K562 (cell line): ENCODE data around the gene DLK2. TPM values are rescaled to one million over a fixed set of nuclear protein-coding genes. Genes with fewer than 3 reads are reported as not detected.

Experiments
- ARID2 ChIP-seq: fragments of 450-650 bp; IDR thresholded peaks from 2 replicates; pipeline ENCODE4 v1.6.1; 2017; ENCODE audit warnings: antibody characterized with exemption, mild to moderate bottlenecking
- ATF7 ChIP-seq: fragments of 450-650 bp; IDR thresholded peaks from 2 replicates; pipeline ENCODE4 v1.7.1; 2014; ENCODE audit warnings: mild to moderate bottlenecking, moderate library complexity
- CREM ChIP-seq: IDR thresholded peaks from 2 replicates; pipeline ENCODE4 v1.6.1; 2014; ENCODE audit warnings: antibody characterized with exemption, low read depth
- FOXA1 ChIP-seq: fragments of 450-650 bp; IDR thresholded peaks from 2 replicates; pipeline ENCODE4 v1.6.1; 2016; ENCODE audit warnings: mild to moderate bottlenecking, borderline replicate concordance
- JUND ChIP-seq, 2 experiments: IDR thresholded peaks; 2 replicates in 1 of 2; 3 replicates in 1 of 2; pipeline ENCODE4 v1.6.1; 2011; ENCODE audit warnings: borderline replicate concordance in 2 of 2, low read depth in 2 of 2, low read length in 2 of 2, improper control_type of control experiment in 1 of 2, missing biosample characterization in 1 of 2, missing genetic modification characterization in 1 of 2, missing genetic modification reagents in 1 of 2
- KDM4B ChIP-seq, 2 experiments: fragments of 450-650 bp in 1 of 2; sonication (generic) in 1 of 2; IDR thresholded peaks; 2 replicates each; pipeline ENCODE4 v1.6.1; 2016 to 2017; ENCODE audit warnings: borderline replicate concordance in 2 of 2, antibody characterized with exemption in 1 of 2, low read depth in 1 of 2, mild to moderate bottlenecking in 1 of 2
- MIER1 ChIP-seq: fragments of 450-650 bp; IDR thresholded peaks from 2 replicates; pipeline ENCODE4 v1.6.1; 2016; ENCODE audit warnings: antibody characterized with exemption, mild to moderate bottlenecking, low read depth
- NONO ChIP-seq, 2 experiments: fragments of 200-400 bp in 1 of 2; fragments of 450-650 bp in 1 of 2; formaldehyde crosslinking in 1 of 2; IDR thresholded peaks; 2 replicates each; pipeline ENCODE4 v1.6.1; 2017; ENCODE audit warnings: low read depth in 2 of 2, mild to moderate bottlenecking in 2 of 2, moderate library complexity in 2 of 2, low read length in 1 of 2
- OTX1 ChIP-seq: fragments of 450-650 bp; formaldehyde crosslinking; IDR thresholded peaks from 2 replicates; pipeline ENCODE4 v1.4.0; 2022; ENCODE audit warnings: mild to moderate bottlenecking
- RBM22 ChIP-seq: fragments of 200-400 bp; formaldehyde crosslinking; IDR thresholded peaks from 2 replicates; pipeline ENCODE4 v1.6.1; 2018; ENCODE audit warnings: low read length, low read depth; ENCODE audit not compliant: poor library complexity, severe bottlenecking
- RFX7 ChIP-seq: fragments of 250-450 bp; sonication (Bioruptor Pico); IDR thresholded peaks from 2 replicates; pipeline ENCODE4 v1.5.1; 2021; ENCODE audit warnings: mild to moderate bottlenecking
- SETDB1 ChIP-seq: IDR thresholded peaks from one replicate; pipeline ENCODE4 v1.6.1; 2012; ENCODE audit warnings: low read length, control low read depth, inconsistent platforms
- SMAD4 ChIP-seq: fragments of 250-450 bp; sonication (Bioruptor Pico); conservative IDR thresholded peaks from 2 replicates; pipeline ENCODE4 v1.8.0; 2021; ENCODE audit warnings: inconsistent platforms, mild to moderate bottlenecking, moderate library complexity
- ZBTB17 ChIP-seq: fragments of 450-650 bp; formaldehyde crosslinking; IDR thresholded peaks from 2 replicates; pipeline ENCODE4 v1.4.0; 2020; ENCODE audit warnings: mild to moderate bottlenecking
- ZNF253 ChIP-seq: fragments of 250-450 bp; sonication (Bioruptor Pico); conservative IDR thresholded peaks from 2 replicates; pipeline ENCODE4 v1.6.1; 2021; ENCODE audit warnings: mild to moderate bottlenecking
- ZNF77 ChIP-seq: fragments of 250-450 bp; sonication (Bioruptor Pico); IDR thresholded peaks from 2 replicates; pipeline ENCODE4 v1.5.0; 2020
- polyA plus RNA-seq, 8 experiments: library from polyadenylated mRNA; depleted of rRNA in 4 of 8; stranded (reverse) in 5 of 8; unstranded in 3 of 8; fragments of >200 nt; fragmentation: Nextera tagmentation in 2 of 8; fragmentation: Illumina TruSeq in 1 of 8; extraction: Ambion mirVana in 2 of 8; extraction: Trizol in 1 of 8; gene quantifications; 2 replicates each; pipeline versions ENCODE4 v1.2.1 to v1.2.3, GENCODE V29; 2011 to 2014; ENCODE audit warnings: inconsistent platforms in 1 of 8, missing spikeins in 1 of 8
- total RNA-seq, 7 experiments: library from RNA; depleted of rRNA in 6 of 7; stranded (reverse); fragments of >200 nt in 6 of 7; fragmentation: Illumina TruSeq in 2 of 7; extraction: Trizol in 2 of 7; gene quantifications; 2 replicates each; pipeline versions ENCODE4 v1.2.1 to v1.2.3, GENCODE V29; 2011 to 2021; ENCODE audit warnings: low replicate concordance in 1 of 7
- TF ChIP-seq, protein P1 (sequence below): fragments of 450-650 bp; IDR thresholded peaks from 2 replicates; pipeline ENCODE4 v1.6.1; 2016; ENCODE audit warnings: low read depth, mild to moderate bottlenecking, moderate library complexity
- TF ChIP-seq, protein P2 (sequence below): fragments of 450-650 bp; conservative IDR thresholded peaks from 2 replicates; pipeline ENCODE4 v1.6.1; 2016; ENCODE audit warnings: missing genetic modification characterization, low read depth, mild to moderate bottlenecking, missing compliant biosample characterization, moderate library complexity
- TF ChIP-seq, protein P3 (sequence below): conservative IDR thresholded peaks from 2 replicates; pipeline ENCODE4 v1.6.1; 2011; ENCODE audit warnings: low read depth, mild to moderate bottlenecking, low read length; ENCODE audit not compliant: control insufficient read depth
- TF ChIP-seq, protein P4 (sequence below), 2 experiments: fragments of 450-650 bp; IDR thresholded peaks; 2 replicates each; pipeline ENCODE4 v1.6.1; 2016
- TF ChIP-seq, protein P5 (sequence below), 2 experiments: fragments of 450-650 bp; conservative IDR thresholded peaks; 2 replicates each; pipeline ENCODE4 v1.6.1; 2017; ENCODE audit warnings: mild to moderate bottlenecking in 2 of 2, moderate library complexity in 2 of 2

The DLK2 gene
- total and polyA plus RNA-seq, 9 of the 15 experiments (the other 6 are each of a cell fraction or from before 2014, with no cell fraction given): 0.11 to 0.53 (median 0.29) TPM; not detected in 3

DNA sequence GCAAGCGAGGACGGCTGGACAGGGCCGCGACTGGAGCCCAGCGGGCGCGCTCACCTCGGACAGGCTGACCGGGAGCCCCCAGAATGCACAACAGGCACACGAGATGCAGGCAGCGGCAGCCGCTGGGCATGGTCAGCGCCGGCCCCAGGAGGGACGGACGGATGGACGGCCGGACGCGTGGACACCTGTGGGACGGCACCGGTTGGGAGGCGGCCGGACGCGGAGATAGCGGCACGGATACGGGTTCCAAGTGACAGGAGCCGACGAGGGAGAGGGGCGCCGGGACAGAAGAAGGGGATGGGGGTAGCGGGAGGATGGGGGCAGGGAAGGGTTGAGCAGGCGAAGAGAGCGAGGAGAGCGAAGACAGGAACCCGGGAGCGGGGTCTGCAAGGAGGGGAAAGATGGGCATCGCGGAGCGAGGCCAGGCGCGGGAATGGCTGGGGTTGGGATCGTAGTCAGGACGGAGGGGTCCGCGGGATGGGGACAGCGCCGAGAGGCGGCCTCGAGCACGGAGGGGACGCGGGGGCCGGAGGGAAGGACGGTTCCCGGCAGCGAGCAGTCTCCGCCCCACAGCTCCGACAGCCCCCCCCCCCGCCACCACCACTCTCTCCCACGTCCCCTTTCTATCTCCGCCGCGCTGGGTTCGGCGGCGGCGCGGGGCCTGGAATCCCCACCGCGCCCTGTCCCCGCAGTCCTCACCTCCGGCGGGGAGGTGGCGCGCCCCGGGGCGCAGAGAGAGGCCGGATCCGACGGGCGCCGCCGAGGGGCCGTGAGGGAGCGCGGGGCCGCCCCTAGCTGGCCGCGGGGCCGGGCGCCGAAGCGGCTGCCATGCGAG lies 435 bp downstream of the DLK2 start (continued):
- TF ChIP-seq, protein P1, sequence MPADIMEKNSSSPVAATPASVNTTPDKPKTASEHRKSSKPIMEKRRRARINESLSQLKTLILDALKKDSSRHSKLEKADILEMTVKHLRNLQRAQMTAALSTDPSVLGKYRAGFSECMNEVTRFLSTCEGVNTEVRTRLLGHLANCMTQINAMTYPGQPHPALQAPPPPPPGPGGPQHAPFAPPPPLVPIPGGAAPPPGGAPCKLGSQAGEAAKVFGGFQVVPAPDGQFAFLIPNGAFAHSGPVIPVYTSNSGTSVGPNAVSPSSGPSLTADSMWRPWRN: no peak
- TF ChIP-seq SETDB1 (no peak), CREM (peak; percentile 71; the same call in 1 of the 2 replicates), ZNF77 (CRISPR knock-in tag) (no peak), ZBTB17 (CRISPR knock-in tag) (no peak), ZNF253 (CRISPR knock-in tag) (no peak), NONO (IDR thresholded peaks at IDR 0.05; ENCODE audit: low read depth in 2 of 2, low read length in 1 of 2) (peak in 1 of 2 experiments; percentile 79; a peak in 1 of 4 replicates), KDM4B (IDR thresholded peaks at IDR 0.05; ENCODE audit: borderline replicate concordance in 2 of 2, low read depth in 1 of 2) (no peak), RBM22 (peak; percentile 43), FOXA1 (no peak), OTX1 (CRISPR knock-in tag) (0 out of 2 replicates have a peak, but pooled peaks have one; percentile 54), SMAD4 (0 out of 2 replicates have a peak, but pooled peaks have one; percentile 38), ARID2 (peak; percentile 69), RFX7 (CRISPR knock-in tag) (no peak), ATF7 (no peak), MIER1 (peak; percentile 52; the same call in 1 of the 2 replicates), JUND (IDR thresholded peaks at IDR 0.05; ENCODE audit: borderline replicate concordance, low read depth, low read length) (0 out of 2 replicates have a peak, but pooled peaks have one; percentile 31), JUND (tag; IDR thresholded peaks at IDR 0.05; ENCODE audit: borderline replicate concordance, low read depth, low read length) (no peak)
- TF ChIP-seq, protein P2, sequence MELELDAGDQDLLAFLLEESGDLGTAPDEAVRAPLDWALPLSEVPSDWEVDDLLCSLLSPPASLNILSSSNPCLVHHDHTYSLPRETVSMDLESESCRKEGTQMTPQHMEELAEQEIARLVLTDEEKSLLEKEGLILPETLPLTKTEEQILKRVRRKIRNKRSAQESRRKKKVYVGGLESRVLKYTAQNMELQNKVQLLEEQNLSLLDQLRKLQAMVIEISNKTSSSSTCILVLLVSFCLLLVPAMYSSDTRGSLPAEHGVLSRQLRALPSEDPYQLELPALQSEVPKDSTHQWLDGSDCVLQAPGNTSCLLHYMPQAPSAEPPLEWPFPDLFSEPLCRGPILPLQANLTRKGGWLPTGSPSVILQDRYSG (tag): no peak
- TF ChIP-seq, protein P3, sequence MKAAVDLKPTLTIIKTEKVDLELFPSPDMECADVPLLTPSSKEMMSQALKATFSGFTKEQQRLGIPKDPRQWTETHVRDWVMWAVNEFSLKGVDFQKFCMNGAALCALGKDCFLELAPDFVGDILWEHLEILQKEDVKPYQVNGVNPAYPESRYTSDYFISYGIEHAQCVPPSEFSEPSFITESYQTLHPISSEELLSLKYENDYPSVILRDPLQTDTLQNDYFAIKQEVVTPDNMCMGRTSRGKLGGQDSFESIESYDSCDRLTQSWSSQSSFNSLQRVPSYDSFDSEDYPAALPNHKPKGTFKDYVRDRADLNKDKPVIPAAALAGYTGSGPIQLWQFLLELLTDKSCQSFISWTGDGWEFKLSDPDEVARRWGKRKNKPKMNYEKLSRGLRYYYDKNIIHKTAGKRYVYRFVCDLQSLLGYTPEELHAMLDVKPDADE: peak; percentile 36; the same call in 1 of the 2 replicates
- TF ChIP-seq, protein P4, sequence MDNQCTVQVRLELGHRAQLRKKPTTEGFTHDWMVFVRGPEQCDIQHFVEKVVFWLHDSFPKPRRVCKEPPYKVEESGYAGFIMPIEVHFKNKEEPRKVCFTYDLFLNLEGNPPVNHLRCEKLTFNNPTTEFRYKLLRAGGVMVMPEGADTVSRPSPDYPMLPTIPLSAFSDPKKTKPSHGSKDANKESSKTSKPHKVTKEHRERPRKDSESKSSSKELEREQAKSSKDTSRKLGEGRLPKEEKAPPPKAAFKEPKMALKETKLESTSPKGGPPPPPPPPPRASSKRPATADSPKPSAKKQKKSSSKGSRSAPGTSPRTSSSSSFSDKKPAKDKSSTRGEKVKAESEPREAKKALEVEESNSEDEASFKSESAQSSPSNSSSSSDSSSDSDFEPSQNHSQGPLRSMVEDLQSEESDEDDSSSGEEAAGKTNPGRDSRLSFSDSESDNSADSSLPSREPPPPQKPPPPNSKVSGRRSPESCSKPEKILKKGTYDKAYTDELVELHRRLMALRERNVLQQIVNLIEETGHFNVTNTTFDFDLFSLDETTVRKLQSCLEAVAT (IDR thresholded peaks at IDR 0.05): 0 out of 4 replicates have a peak, but pooled peaks of 1 of the 2 experiments have one; percentile 12
- TF ChIP-seq, protein P5, sequence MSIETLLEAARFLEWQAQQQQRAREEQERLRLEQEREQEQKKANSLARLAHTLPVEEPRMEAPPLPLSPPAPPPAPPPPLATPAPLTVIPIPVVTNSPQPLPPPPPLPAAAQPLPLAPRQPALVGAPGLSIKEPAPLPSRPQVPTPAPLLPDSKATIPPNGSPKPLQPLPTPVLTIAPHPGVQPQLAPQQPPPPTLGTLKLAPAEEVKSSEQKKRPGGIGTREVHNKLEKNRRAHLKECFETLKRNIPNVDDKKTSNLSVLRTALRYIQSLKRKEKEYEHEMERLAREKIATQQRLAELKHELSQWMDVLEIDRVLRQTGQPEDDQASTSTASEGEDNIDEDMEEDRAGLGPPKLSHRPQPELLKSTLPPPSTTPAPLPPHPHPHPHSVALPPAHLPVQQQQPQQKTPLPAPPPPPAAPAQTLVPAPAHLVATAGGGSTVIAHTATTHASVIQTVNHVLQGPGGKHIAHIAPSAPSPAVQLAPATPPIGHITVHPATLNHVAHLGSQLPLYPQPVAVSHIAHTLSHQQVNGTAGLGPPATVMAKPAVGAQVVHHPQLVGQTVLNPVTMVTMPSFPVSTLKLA (conservative IDR thresholded peaks at IDR 0.05): peak in 1 of 2 experiments; percentile 63; a peak in 1 of 4 replicates
